ENCODE measurements around the gene KCNH2. TPM values are rescaled to one million over a fixed set of nuclear protein-coding genes. Genes with fewer than 3 reads are reported as not detected.

The KCNH2 gene
- total RNA-seq, 4 donors from 2014 or later, result 0.33 to 0.93 (median 0.63) TPM

DNA sequence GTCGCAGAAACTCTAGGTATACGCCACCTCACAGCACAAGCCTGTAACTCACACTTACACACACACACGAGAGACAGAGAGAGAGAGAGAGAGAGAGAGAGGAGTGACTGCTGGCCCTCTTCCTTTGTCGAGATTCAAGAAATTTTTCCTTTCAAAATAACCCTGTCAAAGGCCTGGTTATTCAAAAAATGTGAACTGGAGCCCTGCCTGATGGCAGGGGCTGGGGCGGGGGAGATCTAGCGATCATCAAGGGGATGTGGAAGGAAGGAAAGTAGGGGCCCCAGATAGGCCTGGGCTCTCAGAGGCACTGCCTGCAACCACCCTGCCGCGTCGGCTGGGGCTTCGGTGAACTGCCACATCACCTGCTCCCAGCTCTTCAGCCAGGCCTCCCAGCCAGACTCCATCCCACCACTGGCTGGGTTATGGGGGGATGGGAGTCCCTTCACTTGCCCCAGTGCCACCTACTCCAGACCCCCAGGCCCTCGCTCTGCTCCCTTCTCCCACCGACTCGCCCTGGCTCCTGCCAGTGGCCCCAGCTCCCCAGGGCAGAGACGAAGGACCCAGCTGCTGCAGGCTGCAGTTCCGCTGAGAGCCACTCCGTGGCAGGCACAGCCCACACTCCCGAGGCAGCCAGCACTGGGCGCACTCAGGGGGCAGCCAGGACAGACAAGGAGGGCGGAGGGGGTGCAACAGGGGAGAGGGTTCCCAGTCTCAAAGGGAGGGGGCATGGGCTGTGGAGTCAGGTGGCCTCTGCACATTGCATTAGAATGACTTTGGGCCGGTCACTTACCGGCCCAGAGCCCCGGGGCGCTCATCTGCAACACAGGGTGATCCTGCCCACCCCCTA is 15.3 kb downstream of the KCNH2 start:
- TF ChIP-seq POLR2A (IDR thresholded peaks at IDR 0.05), result no peak
- TF ChIP-seq, protein P1, sequence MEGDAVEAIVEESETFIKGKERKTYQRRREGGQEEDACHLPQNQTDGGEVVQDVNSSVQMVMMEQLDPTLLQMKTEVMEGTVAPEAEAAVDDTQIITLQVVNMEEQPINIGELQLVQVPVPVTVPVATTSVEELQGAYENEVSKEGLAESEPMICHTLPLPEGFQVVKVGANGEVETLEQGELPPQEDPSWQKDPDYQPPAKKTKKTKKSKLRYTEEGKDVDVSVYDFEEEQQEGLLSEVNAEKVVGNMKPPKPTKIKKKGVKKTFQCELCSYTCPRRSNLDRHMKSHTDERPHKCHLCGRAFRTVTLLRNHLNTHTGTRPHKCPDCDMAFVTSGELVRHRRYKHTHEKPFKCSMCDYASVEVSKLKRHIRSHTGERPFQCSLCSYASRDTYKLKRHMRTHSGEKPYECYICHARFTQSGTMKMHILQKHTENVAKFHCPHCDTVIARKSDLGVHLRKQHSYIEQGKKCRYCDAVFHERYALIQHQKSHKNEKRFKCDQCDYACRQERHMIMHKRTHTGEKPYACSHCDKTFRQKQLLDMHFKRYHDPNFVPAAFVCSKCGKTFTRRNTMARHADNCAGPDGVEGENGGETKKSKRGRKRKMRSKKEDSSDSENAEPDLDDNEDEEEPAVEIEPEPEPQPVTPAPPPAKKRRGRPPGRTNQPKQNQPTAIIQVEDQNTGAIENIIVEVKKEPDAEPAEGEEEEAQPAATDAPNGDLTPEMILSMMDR (IDR thresholded peaks at IDR 0.05), result peak; percentile 34 to 76 (median 58)
- no peaks in the 10 kb centered on the region for H3K36me3 ChIP-seq
- H3K27ac ChIP-seq, result no peak overlapping the region
- H3K4me1 ChIP-seq, result no peaks in the 10 kb centered on the region
- 36 to 44% methylated on average over 17 to 19 of the region's 23 CpGs for WGBS, 2 donors
- no peaks in the 10 kb centered on the region for H3K27me3 ChIP-seq
- peak; percentile 39 to 45 for DNase-seq
- intact Hi-C loops (cut with DNase I), result no loop called here
- H3K4me3 ChIP-seq (replicated peaks in 1 of 3), result no peak overlapping the region
- H3K9me3 ChIP-seq, result no peaks in the 10 kb centered on the region

DNA sequence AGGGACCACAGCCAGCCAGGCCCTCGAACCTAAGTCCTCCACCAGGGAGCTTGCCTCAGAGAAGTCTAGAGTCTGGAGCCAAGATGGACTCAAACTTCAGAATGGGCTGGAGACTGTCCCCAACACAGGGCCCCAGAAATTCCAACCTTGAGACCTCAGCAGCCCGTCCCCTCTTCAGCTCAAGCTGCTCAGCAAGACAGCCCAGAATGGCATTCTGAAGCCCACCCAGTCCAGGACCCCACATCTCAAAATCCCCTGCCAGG is 15.9 kb downstream of the KCNH2 start:
- Histone ChIP-seq H3K9me3 (no peaks in the 10 kb centered on the region), H3K27me3 (no peaks in the 10 kb centered on the region), H3K36me3 (no peaks in the 10 kb centered on the region), H3K4me1 (no peaks in the 10 kb centered on the region), H3K4me3 (replicated peaks in 1 of 3) (no peak overlapping the region), H3K27ac (no peak overlapping the region)
- 56 to 83% methylated on average over 1 to 2 of the region's 2 CpGs for WGBS, 2 donors
- intact Hi-C loops (cut with DNase I), result no loop called here
- TF ChIP-seq, protein P1 (IDR thresholded peaks at IDR 0.05), result no peak
- no peak for TF ChIP-seq POLR2A (IDR thresholded peaks at IDR 0.05)
- DNase-seq, result no peak

DNA sequence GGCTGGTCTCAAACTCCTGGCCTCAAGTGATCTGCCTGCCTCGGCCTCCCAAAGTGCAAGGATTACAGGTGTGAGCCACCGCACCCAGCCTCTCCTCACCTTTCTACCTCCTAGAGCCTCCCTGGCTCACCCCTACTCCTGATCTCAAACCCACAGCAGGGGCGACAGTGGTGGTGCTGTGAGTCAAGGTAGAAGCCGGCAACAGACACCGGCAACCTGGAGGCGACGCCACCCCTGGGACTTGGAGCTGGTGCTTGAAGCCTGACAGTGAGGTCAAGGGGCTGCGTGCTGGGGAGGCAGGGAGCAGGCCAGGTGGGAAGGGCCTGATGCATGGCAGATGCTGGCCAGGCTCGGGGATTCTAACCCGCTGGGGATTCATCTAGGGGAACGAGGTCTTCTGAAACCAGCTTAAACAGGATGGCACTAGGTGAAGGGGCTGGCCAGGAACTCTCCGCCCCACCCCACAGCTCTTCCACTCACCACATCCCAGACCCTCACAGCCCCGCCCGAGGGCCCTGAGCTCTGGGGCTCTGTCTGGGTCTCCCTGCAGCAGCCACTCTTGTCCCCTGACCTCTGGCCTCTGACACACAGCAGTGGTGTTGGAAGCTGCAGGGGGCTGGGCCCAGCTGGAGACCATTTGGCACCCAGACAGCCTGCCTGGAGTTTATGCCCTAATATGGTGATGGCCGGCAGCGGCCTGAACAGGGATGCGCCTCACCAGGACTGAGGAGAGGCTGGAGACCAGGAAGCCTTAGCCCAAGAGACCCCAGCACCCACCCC is 16.4 kb downstream of the KCNH2 start:
- H3K27me3 ChIP-seq, result no peaks in the 10 kb centered on the region
- no peak overlapping the region for H3K4me3 ChIP-seq (replicated peaks in 1 of 3)
- 82 to 85% methylated on average over 11 to 14 of the region's 17 CpGs for WGBS, 2 donors
- DNase-seq, result no peak
- intact Hi-C loops (cut with DNase I), result no loop called here
- TF ChIP-seq, protein P1 (IDR thresholded peaks at IDR 0.05), result no peak
- TF ChIP-seq POLR2A (IDR thresholded peaks at IDR 0.05), result no peak
- no peaks in the 10 kb centered on the region for H3K9me3 ChIP-seq
- no peaks in the 10 kb centered on the region for H3K4me1 ChIP-seq
- no peak overlapping the region for H3K27ac ChIP-seq
- H3K36me3 ChIP-seq, result no peaks in the 10 kb centered on the region

DNA sequence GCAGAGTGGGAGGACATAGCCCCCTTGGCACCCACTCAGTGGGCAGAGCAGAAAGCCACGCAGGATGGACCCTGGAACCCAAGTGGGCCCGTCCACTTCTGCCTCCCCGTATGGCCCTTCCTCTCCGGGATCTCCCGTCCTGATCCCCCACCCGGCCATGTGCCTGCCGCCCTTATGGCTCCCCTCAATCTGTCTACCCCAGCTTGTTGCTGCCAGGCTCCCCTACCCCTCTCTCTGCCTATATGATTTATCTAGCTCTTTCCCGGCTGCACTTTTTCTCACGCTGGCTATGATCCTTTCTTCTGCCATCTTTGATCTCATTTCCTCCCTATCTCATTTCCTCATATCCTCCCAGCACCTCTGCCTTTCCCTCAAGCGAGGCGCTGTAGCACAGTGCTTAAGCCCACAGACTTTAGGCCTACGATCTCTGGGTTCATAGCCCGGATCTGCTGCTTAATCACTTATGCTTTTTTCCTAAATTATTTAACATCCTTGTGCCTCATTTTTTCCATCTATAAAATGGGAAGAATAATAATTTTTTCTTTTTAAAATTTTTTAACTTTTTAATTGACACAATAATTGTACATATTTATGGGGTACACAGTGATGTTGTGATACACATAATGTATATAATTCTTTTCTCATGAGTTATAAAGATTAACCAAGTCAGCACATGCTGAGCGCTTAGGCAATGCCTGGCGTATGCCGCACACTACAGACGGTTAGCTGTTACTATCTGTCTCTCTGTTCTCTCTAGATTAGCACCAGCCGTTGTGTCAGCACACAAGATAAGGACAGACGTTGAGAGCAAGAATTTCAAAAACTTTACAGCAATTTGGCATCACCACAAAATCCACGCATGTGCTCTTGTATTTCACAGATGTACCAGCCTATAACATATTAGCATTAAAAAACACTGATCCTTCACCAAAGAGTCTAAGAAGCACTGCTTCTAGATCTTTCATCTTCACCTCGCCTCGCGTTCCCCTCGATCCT is 18.1 kb downstream of the KCNH2 start:
- intact Hi-C loops (cut with DNase I), result no loop called here
- 84 to 87% methylated on average over 23 to 24 of the region's 24 CpGs for WGBS, 2 donors
- H3K27ac ChIP-seq, result no peak overlapping the region
- H3K9me3 ChIP-seq, result no peaks in the 10 kb centered on the region
- H3K27me3 ChIP-seq, result no peaks in the 10 kb centered on the region
- no peaks in the 10 kb centered on the region for H3K36me3 ChIP-seq
- H3K4me3 ChIP-seq (replicated peaks in 1 of 3), result no peak overlapping the region
- TF ChIP-seq, protein P1 (IDR thresholded peaks at IDR 0.05), result no peak
- no peak for TF ChIP-seq POLR2A (IDR thresholded peaks at IDR 0.05)
- no peak for DNase-seq
- H3K4me1 ChIP-seq, result peaks cover 5 to 7% of the 10 kb centered on the region in 2 donors

All from thyroid gland (tissue), 4 donors.